ENCODE results near the gene BMPR2.
"Not testable (repeated sequence)": the region's sequence is repeated elsewhere in the genome, so short reads cannot be mapped to it uniquely, and the experiment has no call there.

BMPR2 gene

DNA sequence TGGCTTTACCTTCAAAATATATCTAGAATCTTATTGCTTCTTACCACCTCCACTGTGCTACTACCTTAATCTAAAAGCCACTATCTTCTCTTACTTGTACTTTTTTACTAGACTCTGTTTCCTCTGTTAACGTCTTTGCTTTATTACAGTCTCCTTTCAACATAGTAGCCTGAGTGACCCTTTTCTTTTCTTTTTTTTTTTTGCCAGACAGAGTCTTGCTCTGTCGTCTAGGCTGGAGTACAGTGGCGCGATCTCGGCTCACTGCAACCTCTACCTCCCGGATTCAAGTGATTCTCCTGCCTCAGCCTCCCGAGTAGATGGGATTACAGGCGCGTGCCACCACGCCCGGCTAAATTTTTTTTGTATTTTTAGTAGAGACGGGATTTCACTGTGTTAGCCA, 10.4 kb downstream of the BMPR2 start:
- not testable (repeated sequence) for DNase-seq

DNA sequence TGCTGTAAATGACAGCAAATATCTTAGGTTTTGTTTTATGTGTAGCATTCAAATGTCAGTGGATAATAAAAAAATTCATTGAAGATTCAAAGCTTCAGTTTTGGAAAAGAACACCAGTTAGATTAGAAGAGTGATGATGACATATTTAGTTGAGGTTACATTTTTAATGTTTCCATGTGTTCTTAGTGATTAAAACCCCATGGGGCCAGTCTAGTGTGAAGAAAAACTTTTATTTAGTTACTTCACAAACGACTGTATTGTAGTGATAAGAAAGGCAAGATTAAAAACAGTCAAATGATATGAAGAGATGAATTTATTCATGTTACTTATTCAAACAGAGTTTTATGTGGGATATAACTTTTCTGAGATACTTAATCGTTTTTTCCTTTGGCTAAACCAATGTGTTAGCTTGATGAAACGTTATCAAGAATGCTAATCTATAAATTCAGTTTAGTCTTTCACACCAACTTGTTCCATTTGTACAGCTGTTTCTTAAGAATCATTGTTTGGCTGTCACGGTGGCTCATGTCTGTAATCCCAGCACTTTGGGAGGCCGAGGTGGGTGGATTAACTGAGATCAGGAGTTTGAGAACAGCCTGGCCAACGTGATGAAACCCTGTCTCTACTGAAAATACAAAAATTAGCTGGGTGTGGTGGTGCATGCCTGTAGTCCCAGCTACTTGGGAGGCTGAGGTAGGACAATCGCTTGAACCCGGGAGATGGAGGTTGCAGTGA, 11.6 kb downstream of the BMPR2 start:
- no peak for DNase-seq

- no peak for DNase-seq
These were observed 24.8 kb downstream of the BMPR2 start for GRCh38 chr2:202400941-202401340.

DNA sequence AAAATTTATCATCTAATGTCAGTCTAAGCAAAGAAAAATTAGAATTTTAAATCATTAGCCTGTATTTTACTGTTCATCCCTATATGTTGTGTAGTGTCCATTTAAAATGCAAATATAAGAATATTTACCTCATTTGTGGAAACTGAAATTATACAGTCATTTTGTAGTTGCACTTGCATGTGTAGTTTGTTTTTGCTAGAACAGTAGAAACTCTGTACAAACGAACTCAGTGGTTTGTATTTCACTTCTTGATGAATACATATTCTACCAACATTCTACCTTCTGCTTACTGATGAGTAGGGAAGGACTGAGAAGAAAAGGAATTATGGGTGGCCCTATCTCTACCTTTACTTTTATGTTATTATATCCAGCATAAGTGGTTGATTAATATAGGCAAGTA, 29.7 kb downstream of the BMPR2 start:
- no peak for DNase-seq

GRCh38 chr2:202406445-202406978, 30.4 kb downstream of the BMPR2 start:
- DNase-seq, result no peak

GRCh38 chr2:202408546-202409140, 32.5 kb downstream of the BMPR2 start:
- no peak for DNase-seq

- DNase-seq, result no peak
These were observed 34.0 kb downstream of the BMPR2 start for GRCh38 chr2:202410092-202410491.

- DNase-seq, result no peak
These were observed 35.0 kb downstream of the BMPR2 start for GRCh38 chr2:202411097-202411496.

DNA sequence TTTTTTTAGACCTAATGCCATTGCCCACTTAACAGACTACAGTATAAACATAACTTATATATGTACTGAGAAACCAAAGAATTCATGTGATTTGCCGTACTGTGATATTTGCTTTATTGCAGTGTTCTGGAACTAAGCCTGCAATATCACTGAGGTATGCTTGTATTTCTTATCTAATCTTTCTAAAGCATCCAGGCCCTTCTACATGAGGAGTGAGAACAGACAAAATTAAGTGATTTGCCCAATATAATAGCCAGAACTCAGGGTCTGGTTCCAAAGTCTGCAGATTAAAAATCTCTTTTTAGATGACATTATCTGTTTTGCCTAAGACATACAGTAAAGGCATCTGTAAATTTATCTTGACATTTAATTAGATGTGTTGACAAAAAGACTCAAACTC, 41.9 kb downstream of the BMPR2 start:
- DNase-seq, result no peak

GRCh38 chr2:202418511-202418910, 42.4 kb downstream of the BMPR2 start:
- no peak for DNase-seq

GRCh38 chr2:202423139-202423538, 47.0 kb downstream of the BMPR2 start:
- no peak for DNase-seq

DNA sequence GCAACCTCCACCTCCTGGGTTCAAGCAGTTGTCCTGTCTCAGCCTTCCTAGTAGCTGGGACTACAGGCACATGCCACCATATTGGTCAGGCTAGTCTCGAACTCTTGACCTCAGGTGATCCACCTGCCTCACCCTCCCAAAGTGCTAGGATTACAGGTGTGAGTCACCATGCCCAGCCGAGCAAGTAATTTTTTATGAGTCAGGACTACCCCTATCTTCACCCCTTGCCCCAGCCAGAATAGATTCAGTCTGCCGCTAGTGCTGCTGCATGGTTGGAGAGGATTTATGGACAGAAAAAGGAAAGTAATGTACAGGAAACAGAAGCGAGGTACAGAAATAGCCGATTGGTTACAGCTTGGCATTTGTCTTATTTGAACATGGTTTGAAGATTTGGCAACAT, 48.9 kb downstream of the BMPR2 start:
- DNase-seq, result no peak

DNA sequence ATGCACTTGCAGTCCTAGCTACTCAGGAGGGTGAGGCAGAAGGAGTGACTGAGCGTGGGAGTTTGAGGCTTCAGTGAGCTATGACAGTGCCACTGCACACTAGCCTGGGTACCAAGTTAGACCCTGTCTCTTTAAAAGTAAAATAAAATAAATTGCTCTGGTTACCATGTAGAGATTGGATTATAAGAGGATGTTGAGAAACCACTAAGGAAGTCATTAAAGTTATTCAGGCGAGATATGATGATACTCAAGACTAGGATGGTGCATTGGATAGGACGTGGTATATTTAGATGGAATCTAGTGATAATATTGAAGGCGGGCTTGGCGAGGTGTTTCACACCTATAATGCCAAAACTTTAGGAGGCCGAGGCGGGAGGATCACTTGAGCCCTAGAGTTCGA, 50.6 kb downstream of the BMPR2 start:
- no peak for DNase-seq

- no peak for DNase-seq
These were observed 53.2 kb downstream of the BMPR2 start for GRCh38 chr2:202429164-202429980.

DNA sequence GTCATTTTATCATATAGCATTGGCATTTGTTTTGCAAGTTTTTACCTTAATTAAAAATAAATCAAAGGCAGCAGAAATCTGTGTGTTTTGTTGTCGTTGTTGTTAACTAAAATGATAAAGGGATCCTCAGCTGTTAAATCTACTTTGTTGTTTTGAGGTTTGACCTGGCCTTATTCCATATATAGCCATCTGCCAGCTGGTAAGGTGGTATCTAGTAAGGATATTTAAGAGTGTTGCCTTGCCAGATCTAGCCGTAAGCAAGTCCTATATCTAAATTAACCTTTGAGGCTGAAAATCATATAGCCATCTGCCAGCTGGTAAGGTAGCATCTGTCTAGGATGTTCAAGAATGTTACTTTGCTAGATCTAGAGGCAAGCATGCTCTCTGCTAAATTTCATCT, 56.6 kb downstream of the BMPR2 start:
- peak in 1 of 2 experiments; percentile 20 for DNase-seq

DNA sequence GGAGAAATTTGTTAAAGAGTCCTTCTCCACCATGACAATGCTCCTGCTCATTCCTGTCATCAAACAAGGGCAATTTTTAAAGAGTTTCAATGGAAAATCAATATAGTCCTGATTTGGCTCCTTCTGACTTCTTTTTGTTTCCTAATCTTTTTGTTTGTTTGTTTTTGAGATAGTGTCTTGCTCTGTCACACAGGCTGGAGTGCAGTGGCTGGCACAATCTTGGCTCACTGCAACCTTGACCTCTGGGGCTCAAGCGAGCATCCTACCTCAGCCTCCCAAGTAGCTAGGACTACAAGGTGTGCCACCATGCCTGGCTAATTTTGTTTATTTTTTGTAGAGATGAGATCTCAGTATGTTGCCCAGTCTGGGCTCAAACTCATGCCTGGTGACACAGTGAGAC, 58.3 kb downstream of the BMPR2 start:
- no peak for DNase-seq

DNA sequence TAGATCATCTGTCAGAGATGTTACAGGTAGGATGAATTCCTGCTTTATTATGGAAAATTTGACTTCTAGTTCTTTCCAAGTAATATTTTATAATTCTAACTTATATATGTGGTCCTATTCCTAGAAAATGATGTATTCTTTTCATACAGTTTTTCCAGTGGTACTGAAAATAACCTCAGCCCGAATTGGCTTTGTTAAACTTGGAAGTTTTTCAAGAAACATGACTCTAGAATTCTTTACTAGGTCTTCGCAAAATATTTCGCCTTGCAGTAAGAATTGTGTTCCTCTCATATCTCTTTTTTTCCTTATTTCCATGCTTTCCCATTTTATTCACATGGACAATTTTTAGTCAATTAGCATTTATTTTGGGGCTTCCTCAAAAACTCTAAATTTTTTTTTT, 60.5 kb downstream of the BMPR2 start:
- DNase-seq, result no peak

- not testable (repeated sequence) for DNase-seq
These were observed 64.0 kb downstream of the BMPR2 start for GRCh38 chr2:202440117-202440516.

DNA sequence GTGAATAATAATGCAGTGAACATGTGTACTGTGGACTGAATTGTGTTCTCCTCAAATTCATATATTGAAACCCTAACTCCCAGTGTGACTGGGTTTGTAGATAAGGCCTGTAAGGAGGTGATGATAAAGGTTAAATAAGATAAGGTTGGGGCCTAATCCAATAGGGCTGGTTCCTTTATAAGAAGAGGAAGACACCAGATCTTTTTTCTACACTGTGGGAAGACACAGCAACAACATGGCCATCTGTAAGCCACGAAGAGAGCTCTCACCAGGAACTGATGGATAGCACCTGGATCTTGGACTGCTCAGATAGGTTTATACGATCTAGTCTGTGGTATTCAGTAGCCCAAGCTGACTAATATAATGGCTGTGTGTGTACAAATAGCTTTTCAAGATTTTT, 66.8 kb downstream of the BMPR2 start:
- no peak for DNase-seq

DNA sequence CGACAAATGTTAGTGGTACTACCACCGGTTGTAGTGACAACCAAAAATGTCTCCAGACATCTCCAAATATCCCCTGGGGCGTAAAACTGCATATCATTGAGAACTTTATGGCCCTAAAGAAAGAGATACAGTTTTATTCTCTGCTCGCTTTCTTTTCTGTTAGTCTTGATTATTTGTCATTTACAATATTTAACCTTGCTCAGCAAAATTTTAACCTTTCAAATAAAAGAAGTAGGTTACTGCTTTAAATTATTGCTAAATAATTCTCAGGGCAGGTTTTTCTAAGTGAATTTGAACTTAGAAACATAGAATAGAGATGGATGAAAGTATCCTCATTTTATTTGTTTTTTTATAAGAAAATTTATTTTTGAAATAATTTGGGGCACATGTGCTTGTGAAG, 67.9 kb downstream of the BMPR2 start:
- no peak for DNase-seq

DNA sequence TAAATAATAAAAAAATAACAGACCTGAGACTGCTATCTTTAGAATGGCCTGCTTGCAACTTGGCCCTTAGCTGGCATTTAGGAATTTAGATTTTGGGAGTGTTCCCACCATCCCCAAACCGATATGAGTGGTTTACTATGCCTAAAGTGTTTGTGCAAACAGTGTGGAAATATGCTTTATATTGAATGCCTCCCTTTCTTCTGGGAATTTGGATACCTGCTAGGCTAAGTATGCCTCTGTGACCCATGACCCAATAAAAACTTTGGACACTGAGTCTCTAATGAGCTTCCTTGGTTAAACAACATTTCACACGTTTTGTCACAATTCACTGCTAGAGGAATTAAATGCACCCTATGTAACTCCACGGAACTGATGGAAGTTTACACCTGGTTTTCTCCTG, 73.2 kb downstream of the BMPR2 start:
- no peak for DNase-seq

- DNase-seq, result no peak
These were observed 74.7 kb downstream of the BMPR2 start for GRCh38 chr2:202450785-202451184.

DNA sequence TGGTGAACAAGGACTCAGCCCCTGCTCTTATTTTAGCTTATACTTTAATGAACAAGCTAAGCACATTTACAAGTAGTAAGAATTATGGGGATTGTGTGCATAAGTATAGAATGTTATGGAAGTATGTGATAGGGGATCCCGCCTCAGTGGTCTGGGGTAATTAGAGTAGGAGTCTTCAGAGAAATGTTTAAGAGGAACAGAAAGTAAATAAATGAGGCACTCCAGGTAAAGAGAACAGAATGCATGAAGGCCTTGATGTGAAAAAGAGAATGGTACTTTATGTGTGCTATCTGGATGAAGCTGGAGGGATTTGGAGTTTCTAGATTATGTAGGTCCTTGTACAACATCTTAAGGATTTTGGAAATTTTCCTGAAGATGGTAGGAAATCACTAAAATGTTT, 76.6 kb downstream of the BMPR2 start:
- DNase-seq, result no peak

DNA sequence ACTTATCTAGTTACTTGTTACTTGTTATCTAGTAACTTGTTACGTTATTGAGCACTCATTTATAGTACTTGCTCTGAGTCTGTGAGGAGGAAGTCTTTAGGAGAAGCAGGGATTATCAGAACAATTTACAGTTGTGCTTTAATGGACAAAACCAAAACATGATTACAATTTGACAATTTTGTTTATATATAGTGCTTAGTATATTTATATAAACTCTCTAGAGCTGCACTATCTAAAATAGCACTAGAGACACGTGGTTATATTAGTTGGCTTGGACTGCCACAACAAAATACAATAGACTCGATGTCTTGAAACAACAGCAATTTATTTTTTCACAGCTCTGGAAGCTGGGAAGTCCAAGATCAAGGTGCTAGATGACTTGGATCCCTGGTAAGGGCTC, 78.4 kb downstream of the BMPR2 start:
- DNase-seq, result no peak
